ENCODE results near the gene GALNT18.

GRCh38 chr11:11525283-11525682, 96.5 kb downstream of the GALNT18 start:
- TF ChIP-seq CTCF (conservative IDR thresholded peaks at IDR 0.05; ENCODE audit: low read length) (no peak), EZH2phosphoT487 (IDR thresholded peaks at IDR 0.05; ENCODE audit: borderline replicate concordance, low read depth, low read length) (no peak)

All from OCI-LY7 (cell line).